Fibroblast of lung (primary cell): ENCODE measurements around the gene ACAD8. TPM values are rescaled to one million over a fixed set of nuclear protein-coding genes. Genes with fewer than 3 reads are reported as not detected.

Experiments used
- DNase-seq, 2 donors: peaks; one replicate each; pipeline versions ENCODE4 v3.0.0 to v3.0.0-alpha.2; 2010; ENCODE audit warnings: low read depth in 2 of 2
- H2AFZ ChIP-seq: 2 replicates; pipeline ENCODE4 v1.5.1; 2012; ENCODE audit warnings: low read length, control low read depth, inconsistent platforms
- H3K27ac ChIP-seq: 2 replicates; pipeline ENCODE4 v1.5.1; 2011; ENCODE audit warnings: low read length, control low read depth; ENCODE audit not compliant: insufficient read depth
- H3K27me3 ChIP-seq: 2 replicates; pipeline ENCODE4 v1.5.1; 2011; ENCODE audit warnings: mild to moderate bottlenecking, low read length; ENCODE audit not compliant: control insufficient read depth, insufficient read depth
- H3K36me3 ChIP-seq: 2 replicates; pipeline ENCODE4 v1.5.1; 2011; ENCODE audit warnings: low read length; ENCODE audit not compliant: control insufficient read depth, insufficient read depth
- H3K4me1 ChIP-seq: 2 replicates; pipeline ENCODE4 v1.5.1; 2011; ENCODE audit warnings: low read length; ENCODE audit not compliant: control insufficient read depth, insufficient read depth; ENCODE audit errors: extremely low read depth
- H3K4me2 ChIP-seq: 2 replicates; pipeline ENCODE4 v1.5.1; 2011; ENCODE audit warnings: low read length, control low read depth; ENCODE audit not compliant: insufficient read depth; ENCODE audit errors: extremely low read depth
- H3K4me3 ChIP-seq, 4 experiments: fragments of 200-600 bp in 1 of 4; sonication (generic) in 1 of 4; replicated peaks in 1 of 4; 2 replicates each; pipeline ENCODE4 v1.5.1; 2011 to 2016; ENCODE audit warnings: low read length in 4 of 4, low read depth in 3 of 4, mild to moderate bottlenecking in 3 of 4, control low read depth in 2 of 4, inconsistent platforms in 1 of 4, mixed read lengths in 1 of 4; ENCODE audit not compliant: insufficient read depth in 1 of 4; ENCODE audit errors: control extremely low read depth in 1 of 4
- H3K79me2 ChIP-seq: 2 replicates; pipeline ENCODE4 v1.5.1; 2012; ENCODE audit warnings: mild to moderate bottlenecking, low read length, inconsistent platforms; ENCODE audit not compliant: control insufficient read depth, insufficient read depth
- H3K9ac ChIP-seq: 2 replicates; pipeline ENCODE4 v1.5.1; 2011; ENCODE audit warnings: mild to moderate bottlenecking, low read length, control low read depth; ENCODE audit not compliant: insufficient read depth
- H3K9me3 ChIP-seq: 2 replicates; pipeline ENCODE4 v1.5.1; 2012; ENCODE audit warnings: low read depth, low read length; ENCODE audit not compliant: control insufficient read depth, insufficient read depth
- H4K20me1 ChIP-seq: 2 replicates; pipeline ENCODE4 v1.5.1; 2011; ENCODE audit warnings: low read length; ENCODE audit not compliant: control insufficient read depth, insufficient read depth; ENCODE audit errors: extremely low read depth
- EZH2 ChIP-seq: IDR thresholded peaks from 2 replicates; pipeline ENCODE4 v1.5.1; 2012; ENCODE audit warnings: low read length, control low read depth, mild to moderate bottlenecking; ENCODE audit errors: missing control alignments
- polyA plus RNA-seq, 2 donors: library from polyadenylated mRNA; depleted of rRNA in 1 of 2; stranded (reverse) in 1 of 2; unstranded in 1 of 2; fragments of >200 nt; gene quantifications; 2 replicates each; pipeline ENCODE4 v1.2.1, GENCODE V29; 2011 to 2012; ENCODE audit warnings: missing spikeins in 1 of 2
- total RNA-seq: library from RNA; depleted of rRNA; stranded (reverse); fragments of >200 nt; gene quantifications from 2 replicates; pipeline ENCODE4 v1.2.1, GENCODE V29; 2014
- TF ChIP-seq, protein P1 (sequence below), 2 donors: IDR thresholded peaks in 1 of 2; conservative IDR thresholded peaks in 1 of 2; 1 replicate in 1 of 2; 2 replicates in 1 of 2; pipeline ENCODE4 v1.5.1; 2011 to 2012; ENCODE audit warnings: low read length in 2 of 2, control low read depth in 1 of 2, inconsistent platforms in 1 of 2, low read depth in 1 of 2, mild to moderate bottlenecking in 1 of 2

ACAD8 gene
- total and polyA plus RNA-seq, 2 donors (not counting 1 experiment from before 2014, with no cell fraction given): 16.8 to 19.6 TPM

DNA sequence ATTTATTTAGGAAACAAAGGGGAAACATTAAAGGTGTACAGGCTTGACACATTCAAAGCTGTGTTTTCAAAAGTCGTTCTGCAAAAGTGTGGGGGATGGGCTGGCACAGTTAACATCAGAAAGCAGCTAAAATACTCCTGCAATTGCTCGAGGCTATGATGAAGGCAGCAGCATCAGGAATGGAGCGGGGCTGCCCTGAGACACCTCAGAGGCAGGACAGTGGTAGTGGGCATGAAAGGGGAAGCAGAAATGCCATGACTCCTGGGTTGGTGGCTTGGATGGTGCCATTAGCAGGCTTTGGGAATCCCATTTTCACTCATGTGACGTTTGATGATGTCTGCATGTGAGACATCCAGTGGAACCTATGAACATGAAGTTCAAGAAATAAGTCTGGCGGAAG is 30.2 kb upstream of the ACAD8 start:
- no peak overlapping the region for H2AFZ ChIP-seq
- H3K9ac ChIP-seq: peak overlapping the region; percentile 5
- H3K36me3 ChIP-seq: no peaks in the 10 kb centered on the region
- H3K27me3 ChIP-seq: no peaks in the 10 kb centered on the region
- H3K27ac ChIP-seq: peak overlapping the region; percentile 97
- peak overlapping the region; percentile 92 for H3K4me2 ChIP-seq
- no peak for DNase-seq
- H3K4me1 ChIP-seq: peaks cover 6% of the 10 kb centered on the region
- peaks cover 59% of the 10 kb centered on the region for H3K79me2 ChIP-seq
- H3K4me3 ChIP-seq: peak overlapping the region; percentile 73 to 95 (median 87)
- H3K9me3 ChIP-seq: no peaks in the 10 kb centered on the region
- TF ChIP-seq, protein P1, sequence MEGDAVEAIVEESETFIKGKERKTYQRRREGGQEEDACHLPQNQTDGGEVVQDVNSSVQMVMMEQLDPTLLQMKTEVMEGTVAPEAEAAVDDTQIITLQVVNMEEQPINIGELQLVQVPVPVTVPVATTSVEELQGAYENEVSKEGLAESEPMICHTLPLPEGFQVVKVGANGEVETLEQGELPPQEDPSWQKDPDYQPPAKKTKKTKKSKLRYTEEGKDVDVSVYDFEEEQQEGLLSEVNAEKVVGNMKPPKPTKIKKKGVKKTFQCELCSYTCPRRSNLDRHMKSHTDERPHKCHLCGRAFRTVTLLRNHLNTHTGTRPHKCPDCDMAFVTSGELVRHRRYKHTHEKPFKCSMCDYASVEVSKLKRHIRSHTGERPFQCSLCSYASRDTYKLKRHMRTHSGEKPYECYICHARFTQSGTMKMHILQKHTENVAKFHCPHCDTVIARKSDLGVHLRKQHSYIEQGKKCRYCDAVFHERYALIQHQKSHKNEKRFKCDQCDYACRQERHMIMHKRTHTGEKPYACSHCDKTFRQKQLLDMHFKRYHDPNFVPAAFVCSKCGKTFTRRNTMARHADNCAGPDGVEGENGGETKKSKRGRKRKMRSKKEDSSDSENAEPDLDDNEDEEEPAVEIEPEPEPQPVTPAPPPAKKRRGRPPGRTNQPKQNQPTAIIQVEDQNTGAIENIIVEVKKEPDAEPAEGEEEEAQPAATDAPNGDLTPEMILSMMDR (conservative IDR thresholded peaks at IDR 0.05 in 1 of 2, IDR thresholded peaks at IDR 0.05 in 1 of 2; ENCODE audit: low read depth in 1 of 2, low read length in 2 of 2): no peak
- no peak for TF ChIP-seq EZH2
- no peaks in the 10 kb centered on the region for H4K20me1 ChIP-seq

DNA sequence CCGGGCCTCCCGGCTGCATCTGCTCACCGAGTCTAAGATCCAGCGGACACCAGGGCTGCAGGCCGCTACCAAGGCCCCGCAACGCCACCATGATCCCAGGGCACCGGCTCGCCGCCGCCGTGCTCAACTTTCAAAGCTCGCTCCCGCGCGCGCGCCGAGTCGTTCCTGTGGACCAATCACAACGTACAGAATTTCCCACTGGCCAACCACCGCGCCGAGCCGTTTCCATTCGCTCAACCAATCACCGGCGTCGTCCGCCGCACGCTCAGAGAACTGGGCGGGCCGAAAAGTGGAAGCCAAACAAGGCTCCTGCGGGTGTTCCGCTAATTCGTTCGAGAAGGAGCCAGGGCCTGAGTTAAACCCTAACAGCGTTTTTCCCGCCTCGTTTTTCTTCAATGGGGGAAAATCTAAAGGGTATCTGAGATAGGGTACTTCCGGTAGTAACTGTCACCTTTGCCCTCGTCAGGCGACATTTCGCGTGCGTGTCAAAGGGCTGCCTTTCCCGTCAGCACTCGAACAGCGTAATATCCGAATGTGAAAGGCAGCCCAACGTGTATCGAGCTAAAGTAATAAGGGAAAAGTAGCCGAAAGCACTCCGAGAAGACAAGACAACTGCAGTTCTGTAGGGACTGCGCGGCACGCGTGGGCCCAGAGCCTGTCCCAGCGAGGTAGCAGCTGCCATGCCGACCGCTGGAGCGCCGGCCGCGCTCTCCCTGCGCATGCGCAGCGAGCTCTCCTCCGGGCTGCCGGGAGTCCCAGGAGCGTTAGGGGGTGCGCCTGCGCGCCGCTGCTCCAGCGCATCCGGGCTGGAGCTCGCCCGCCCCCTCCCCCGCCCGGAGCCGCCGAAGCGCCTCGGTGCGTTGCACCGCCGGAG is 29.3 kb upstream of the ACAD8 start, which contains the start of the genes NCAPD3 and VPS26B:
NCAPD3 (minus strand) TSS at position 132 of the 874 bp plus-strand sequence; CDS start at position 91, 41 bp downstream.
VPS26B (plus strand) TSS at position 836 of the 874 bp plus-strand sequence. CDS start 452 bp downstream, outside the sequence.
- peaks cover 6% of the 10 kb centered on the region for H3K4me1 ChIP-seq
- DNase-seq: peak; percentile 93 to 95
- peak within 1 kb of the TSS; percentile 73 to 95 (median 87) for H3K4me3 ChIP-seq
- H3K27ac ChIP-seq: peak within 1 kb of the TSS; percentile 97
- H3K4me2 ChIP-seq: peak within 1 kb of the TSS; percentile 96
- no peaks in the 10 kb centered on the region for H3K9me3 ChIP-seq
- H3K36me3 ChIP-seq: no peaks in the 10 kb centered on the region
- H3K79me2 ChIP-seq: peaks cover 65% of the 10 kb centered on the region
- H4K20me1 ChIP-seq: no peaks in the 10 kb centered on the region
- H2AFZ ChIP-seq: peak within 1 kb of the TSS; percentile 99
- TF ChIP-seq, protein P1 (conservative IDR thresholded peaks at IDR 0.05 in 1 of 2, IDR thresholded peaks at IDR 0.05 in 1 of 2; ENCODE audit: low read depth in 1 of 2, low read length in 2 of 2): no peak
- TF ChIP-seq EZH2: no peak
- H3K27me3 ChIP-seq: no peaks in the 10 kb centered on the region
- peak within 1 kb of the TSS; percentile 83 for H3K9ac ChIP-seq
